Hematopoietic multipotent progenitor cell treated with erythropoietin and hydrocortisone succinate and interleukin-3 and kit ligand, for 6 days (in vitro differentiated cells): ENCODE data around the gene CIZ1.
"Not testable (repeated sequence)": the region's sequence is repeated elsewhere in the genome, so short reads cannot be mapped to it uniquely, and the experiment has no call there.

Experiments
- DNase-seq: peaks from one replicate; pipeline ENCODE4 v3.0.0-alpha.2; 2015

Gene CIZ1

GRCh38 chr9:128144239-128145181 is 46.9 kb downstream of the CIZ1 start:
- DNase-seq = no peak

GRCh38 chr9:128143525-128144238 is 47.7 kb downstream of the CIZ1 start:
- DNase-seq = peak; percentile 46

GRCh38 chr9:128142596-128142995 is 48.8 kb downstream of the CIZ1 start:
- no peak for DNase-seq

GRCh38 chr9:128142061-128142460 is 49.3 kb downstream of the CIZ1 start:
- DNase-seq = peak; percentile 53

GRCh38 chr9:128141604-128142003 is 49.8 kb downstream of the CIZ1 start:
- DNase-seq = no peak

GRCh38 chr9:128139621-128140020 is 51.8 kb downstream of the CIZ1 start:
- no peak for DNase-seq

- no peak for DNase-seq
Measured at GRCh38 chr9:128138001-128138400, 53.4 kb downstream of the CIZ1 start.

- no peak for DNase-seq
Measured at GRCh38 chr9:128136816-128137793, 54.3 kb downstream of the CIZ1 start.

- not testable (repeated sequence) for DNase-seq
Measured at GRCh38 chr9:128135561-128135960, 55.8 kb downstream of the CIZ1 start.

- DNase-seq = not testable (repeated sequence)
Measured at GRCh38 chr9:128132139-128132538, 59.2 kb downstream of the CIZ1 start.

GRCh38 chr9:128131346-128131745 is 60.0 kb downstream of the CIZ1 start:
- not testable (repeated sequence) for DNase-seq

- DNase-seq = not testable (repeated sequence)
Measured at GRCh38 chr9:128130651-128131050, 60.7 kb downstream of the CIZ1 start.

- not testable (repeated sequence) for DNase-seq
Measured at GRCh38 chr9:128129976-128130590, 61.3 kb downstream of the CIZ1 start.

GRCh38 chr9:128128836-128129590 is 62.4 kb downstream of the CIZ1 start:
- DNase-seq = no peak

- DNase-seq = peak; percentile 95
Measured at GRCh38 chr9:128127990-128128835, 63.2 kb downstream of the CIZ1 start.

- peak; percentile 90 for DNase-seq
Measured at GRCh38 chr9:128127568-128127989, 63.8 kb downstream of the CIZ1 start, which contains the start of gene PTGES2. Gene PTGES2 (minus strand): TSS chr9:128127729. CDS start chr9:128127717, 12 bp downstream.

- no peak for DNase-seq
Measured at GRCh38 chr9:128125580-128126354, 65.6 kb downstream of the CIZ1 start.

GRCh38 chr9:128124873-128125579 is 66.3 kb downstream of the CIZ1 start:
- peak; percentile 75 for DNase-seq

GRCh38 chr9:128124451-128124850 is 66.9 kb downstream of the CIZ1 start:
- no peak for DNase-seq
